ENCODE measurements around the gene SLC2A4RG.

DNA sequence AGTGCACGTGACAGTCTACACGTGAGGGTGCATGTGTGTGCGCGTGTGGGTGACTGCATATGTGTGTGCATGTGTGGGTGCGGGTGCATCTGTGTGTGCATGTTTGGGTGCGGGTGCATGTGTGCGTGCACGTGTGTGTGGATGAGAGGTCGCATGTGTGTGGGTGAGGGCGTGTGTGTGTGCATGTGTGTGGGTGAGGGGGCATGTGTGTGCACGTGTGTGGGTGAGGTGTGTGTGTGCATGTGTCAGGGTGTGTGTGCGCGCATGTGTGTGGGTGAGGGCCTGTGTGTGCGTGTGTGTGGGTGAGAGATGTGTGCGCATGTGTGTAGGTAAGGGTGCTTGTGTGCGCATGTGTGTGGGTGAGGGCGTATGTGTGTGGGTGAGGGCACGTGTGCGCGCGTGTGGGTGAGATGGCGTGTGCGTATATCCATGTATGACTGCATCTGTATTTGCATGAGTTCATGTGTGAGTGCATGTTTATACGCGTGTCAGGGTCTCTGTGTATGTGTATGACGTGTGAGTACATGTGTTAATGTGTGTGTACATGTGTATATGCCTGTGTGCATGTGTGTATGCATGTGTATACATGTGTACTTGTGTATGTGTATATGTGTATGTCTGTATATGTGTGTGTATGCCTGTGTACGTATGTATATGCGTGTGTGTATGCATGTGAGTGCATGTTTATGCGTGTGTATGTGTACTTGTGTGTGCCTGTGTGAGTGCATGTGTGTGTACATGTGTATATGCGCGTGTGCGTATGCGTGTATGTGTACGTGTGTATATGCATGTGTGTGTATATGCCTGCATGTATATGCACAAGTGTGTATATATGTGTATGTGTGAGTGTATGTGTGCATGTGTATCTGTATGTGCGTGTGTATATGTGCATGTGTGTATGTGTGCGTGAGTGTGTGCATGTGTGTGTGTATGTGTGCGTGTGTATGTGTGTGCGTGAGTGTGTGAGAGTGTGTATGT lies 7.2 kb upstream of the SLC2A4RG start:
- TF ChIP-seq CTCF (IDR thresholded peaks at IDR 0.05) (no peak), POLR2A (IDR thresholded peaks at IDR 0.05) (no peak)

Data from adrenal gland (tissue), 5 donors.